Spleen (tissue), 7 donors: ENCODE data around the gene ILDR1.

Experiments used
- POLR2A ChIP-seq, 3 donors: fragments of 450-650 bp; IDR thresholded peaks; one replicate each; pipeline ENCODE4 v1.5.1; 2017; ENCODE audit warnings: antibody characterized with exemption in 3 of 3, mild to moderate bottlenecking in 1 of 3
- POLR2AphosphoS5 ChIP-seq, 3 donors: sonication (generic); formaldehyde crosslinking; IDR thresholded peaks; one replicate each; pipeline ENCODE4 v1.5.1; 2017; ENCODE audit warnings: antibody characterized with exemption in 3 of 3
- TF ChIP-seq, protein P1 (sequence below), 11 experiments: fragments of 200-600 bp in 7 of 11; fragments of 450-650 bp in 4 of 11; sonication (generic) in 4 of 11; IDR thresholded peaks in 8 of 11; conservative IDR thresholded peaks in 3 of 11; 1 replicate in 7 of 11; 2 replicates in 4 of 11; pipeline versions ENCODE4 v1.4.0 to v1.8.0; 2016 to 2021; ENCODE audit warnings: antibody characterized with exemption in 11 of 11, inconsistent platforms in 4 of 11, mild to moderate bottlenecking in 1 of 11
- donor health status: DM: no; HTN: no; CAD: no; lungs with moderate emphysema.
- donor health status: DM: no; HTN: no; CAD: no.
- donor health status: DM: no; HTN: no; CAD: no.

DNA sequence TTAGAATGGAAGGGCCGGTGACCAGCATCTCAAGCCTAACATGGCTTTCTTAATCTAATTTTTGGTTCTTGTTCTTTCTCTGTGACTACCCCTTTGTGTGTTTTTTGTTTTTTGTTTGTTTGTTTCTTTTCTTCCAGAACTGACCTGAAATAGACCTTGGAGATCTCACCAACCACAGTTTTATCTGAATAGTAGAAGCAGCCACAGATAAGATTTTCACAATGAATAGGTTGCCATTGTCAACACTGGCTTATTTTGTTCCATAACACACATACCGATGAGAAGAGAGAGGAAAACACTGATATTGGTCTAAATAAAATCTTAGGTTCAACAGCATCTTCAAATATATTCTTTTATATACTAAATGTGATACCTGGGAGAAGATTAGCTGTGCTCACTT, 11.5 kb downstream of the ILDR1 start:
- TF ChIP-seq, protein P1, sequence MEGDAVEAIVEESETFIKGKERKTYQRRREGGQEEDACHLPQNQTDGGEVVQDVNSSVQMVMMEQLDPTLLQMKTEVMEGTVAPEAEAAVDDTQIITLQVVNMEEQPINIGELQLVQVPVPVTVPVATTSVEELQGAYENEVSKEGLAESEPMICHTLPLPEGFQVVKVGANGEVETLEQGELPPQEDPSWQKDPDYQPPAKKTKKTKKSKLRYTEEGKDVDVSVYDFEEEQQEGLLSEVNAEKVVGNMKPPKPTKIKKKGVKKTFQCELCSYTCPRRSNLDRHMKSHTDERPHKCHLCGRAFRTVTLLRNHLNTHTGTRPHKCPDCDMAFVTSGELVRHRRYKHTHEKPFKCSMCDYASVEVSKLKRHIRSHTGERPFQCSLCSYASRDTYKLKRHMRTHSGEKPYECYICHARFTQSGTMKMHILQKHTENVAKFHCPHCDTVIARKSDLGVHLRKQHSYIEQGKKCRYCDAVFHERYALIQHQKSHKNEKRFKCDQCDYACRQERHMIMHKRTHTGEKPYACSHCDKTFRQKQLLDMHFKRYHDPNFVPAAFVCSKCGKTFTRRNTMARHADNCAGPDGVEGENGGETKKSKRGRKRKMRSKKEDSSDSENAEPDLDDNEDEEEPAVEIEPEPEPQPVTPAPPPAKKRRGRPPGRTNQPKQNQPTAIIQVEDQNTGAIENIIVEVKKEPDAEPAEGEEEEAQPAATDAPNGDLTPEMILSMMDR (IDR thresholded peaks at IDR 0.05 in 8 of 11, conservative IDR thresholded peaks at IDR 0.05 in 3 of 11): no peak
- TF ChIP-seq POLR2A (IDR thresholded peaks at IDR 0.05): no peak
- TF ChIP-seq POLR2AphosphoS5 (IDR thresholded peaks at IDR 0.05): no peak
